Measurements from ENCODE around the gene YPEL5.

Gene YPEL5

GRCh38 chr2:30172627-30173026 is 25.8 kb downstream of the YPEL5 start:
- no peak for DNase-seq

DNA sequence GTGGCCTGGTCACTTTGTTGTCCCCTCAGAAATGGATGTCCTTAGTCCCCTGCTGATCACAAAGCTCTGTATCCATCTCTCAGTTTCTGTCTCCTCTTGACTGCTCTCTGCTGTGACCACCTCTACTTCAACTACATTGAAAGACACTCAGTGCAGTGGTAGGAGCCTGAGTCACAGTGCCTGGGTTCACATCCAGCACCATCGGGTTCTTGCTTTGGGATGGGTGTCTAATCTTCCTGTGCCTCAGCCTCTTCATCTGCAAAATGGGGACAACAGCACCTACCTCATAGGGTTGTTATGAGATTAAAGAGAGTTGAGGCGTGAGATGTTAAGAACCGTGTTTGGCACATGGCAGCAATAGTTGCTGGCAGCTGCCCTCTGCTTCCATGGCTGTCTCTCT is 30.6 kb downstream of the YPEL5 start:
- no peak for DNase-seq

GRCh38 chr2:30177956-30178355 is 31.1 kb downstream of the YPEL5 start:
- DNase-seq = no peak

DNA sequence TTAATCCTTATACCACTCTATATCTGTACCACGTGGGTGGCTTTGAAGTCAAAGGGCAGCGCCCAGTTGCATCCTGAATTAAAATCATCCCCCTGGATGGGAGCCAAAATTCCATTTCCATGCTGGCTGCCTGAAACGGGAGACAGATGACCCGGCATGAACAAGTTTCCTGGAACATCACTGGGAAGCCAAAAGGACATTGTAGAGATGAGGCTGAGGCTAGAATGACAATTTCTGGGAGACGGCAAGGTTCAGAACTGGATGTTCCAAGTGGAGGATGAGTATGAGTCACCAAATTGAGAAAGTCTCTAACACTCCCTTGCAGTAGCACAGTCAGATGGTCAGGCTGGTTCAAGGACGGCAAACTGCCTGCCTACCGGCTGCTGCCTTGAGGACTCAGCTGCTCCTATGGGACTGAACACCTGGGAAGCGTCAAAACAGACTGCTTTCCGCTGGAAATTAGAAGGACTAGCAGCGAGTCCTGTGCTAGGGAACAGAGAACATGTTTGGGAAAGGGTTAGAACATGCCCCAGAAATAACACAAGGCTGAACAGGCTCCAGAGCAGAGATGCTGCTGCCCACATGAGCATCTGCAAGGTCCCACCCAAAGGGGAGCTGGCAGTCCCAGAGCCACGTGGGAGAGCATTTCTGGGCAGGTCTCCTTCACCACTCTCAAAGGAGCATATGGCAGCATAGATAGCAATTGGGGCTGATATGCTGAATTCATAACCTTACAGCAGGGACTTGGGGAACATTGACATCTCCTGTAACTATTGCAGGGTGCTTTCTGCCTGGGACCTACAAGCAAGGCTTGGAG is 32.0 kb downstream of the YPEL5 start:
- no peak for DNase-seq

DNA sequence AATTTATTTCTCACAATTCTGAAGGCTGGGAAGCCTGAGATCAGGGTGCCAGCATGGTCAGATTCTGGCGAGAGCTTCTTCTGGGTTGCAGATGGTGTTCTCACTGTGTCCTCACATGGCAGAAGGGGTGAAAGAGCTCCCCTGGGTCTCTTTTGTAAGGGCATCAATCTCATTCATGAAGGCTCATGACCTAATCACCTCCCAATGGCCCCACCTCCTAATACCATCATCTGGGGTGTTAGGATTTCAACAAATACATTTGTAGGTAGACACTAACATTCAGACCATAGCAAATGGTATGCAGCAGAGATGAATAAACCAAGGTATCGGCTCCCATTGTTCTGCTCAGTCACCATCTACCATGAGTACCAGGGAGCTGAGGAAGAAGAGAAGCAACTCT is 32.7 kb downstream of the YPEL5 start:
- DNase-seq = no peak

DNA sequence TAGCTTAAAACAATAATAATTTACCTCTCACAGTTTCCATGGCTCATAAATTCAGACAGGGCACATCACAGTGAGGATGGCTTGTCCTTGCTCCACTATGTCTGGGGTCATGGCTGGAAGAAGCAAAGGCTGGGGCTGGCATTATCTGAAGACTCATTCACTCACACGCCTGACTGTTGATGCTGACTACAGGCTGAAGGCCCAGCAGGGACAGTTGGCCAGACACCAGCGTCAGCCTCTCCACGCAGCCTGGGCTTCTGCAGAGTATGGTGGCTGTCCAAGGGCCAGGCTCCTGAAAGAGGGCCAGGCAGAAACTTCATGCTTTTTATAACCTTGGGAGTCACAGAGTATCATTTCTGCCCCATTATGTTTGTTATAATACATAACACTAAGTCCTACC is 33.4 kb downstream of the YPEL5 start:
- no peak for DNase-seq

DNA sequence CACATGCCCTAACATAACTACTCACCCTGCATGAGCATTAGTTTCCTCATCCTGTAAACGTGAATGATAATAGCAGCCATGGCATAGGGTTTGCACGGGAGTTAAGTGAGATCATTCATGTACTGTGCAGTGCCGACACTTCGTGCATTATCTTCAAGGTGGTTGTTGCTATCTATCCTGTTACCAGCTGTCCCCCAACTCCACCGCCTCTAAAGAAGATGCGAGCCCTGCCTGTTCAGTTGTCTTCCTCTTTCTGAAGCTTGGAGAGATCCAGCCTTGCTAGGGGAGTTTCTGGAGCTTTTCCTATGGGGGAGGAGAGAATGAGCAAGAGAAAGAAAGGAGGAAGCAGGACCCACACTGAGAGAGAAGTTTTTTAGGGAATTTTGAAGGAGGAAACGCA is 34.4 kb downstream of the YPEL5 start:
- DNase-seq = no peak

- DNase-seq = no peak
Observed at GRCh38 chr2:30184035-30184434, 37.2 kb downstream of the YPEL5 start.

GRCh38 chr2:30185178-30185577 is 38.4 kb downstream of the YPEL5 start:
- no peak for DNase-seq

- no peak for DNase-seq
Observed at GRCh38 chr2:30188292-30188691, 41.5 kb downstream of the YPEL5 start.

DNA sequence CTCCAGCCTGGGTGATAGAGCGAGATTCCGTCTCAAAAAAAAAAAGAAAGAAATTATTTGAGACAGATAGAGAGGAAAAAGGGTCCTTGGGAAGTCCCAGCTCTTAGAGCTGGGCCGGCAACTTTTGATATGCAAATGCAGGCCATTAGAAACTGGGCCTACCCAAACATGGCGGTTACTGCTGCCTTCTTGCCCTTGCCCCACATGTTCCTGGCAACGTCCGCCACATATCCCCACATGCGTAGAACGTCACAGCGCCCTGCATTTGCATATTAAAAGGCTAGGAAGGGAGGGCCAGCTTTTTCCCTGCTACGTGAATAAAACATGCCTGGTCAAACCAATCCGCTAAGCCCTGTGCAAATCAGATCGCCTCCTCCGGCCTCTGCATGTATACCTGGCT is 43.8 kb downstream of the YPEL5 start:
- no peak for DNase-seq

- no peak for DNase-seq
Observed at GRCh38 chr2:30191107-30191506, 44.3 kb downstream of the YPEL5 start.

DNA sequence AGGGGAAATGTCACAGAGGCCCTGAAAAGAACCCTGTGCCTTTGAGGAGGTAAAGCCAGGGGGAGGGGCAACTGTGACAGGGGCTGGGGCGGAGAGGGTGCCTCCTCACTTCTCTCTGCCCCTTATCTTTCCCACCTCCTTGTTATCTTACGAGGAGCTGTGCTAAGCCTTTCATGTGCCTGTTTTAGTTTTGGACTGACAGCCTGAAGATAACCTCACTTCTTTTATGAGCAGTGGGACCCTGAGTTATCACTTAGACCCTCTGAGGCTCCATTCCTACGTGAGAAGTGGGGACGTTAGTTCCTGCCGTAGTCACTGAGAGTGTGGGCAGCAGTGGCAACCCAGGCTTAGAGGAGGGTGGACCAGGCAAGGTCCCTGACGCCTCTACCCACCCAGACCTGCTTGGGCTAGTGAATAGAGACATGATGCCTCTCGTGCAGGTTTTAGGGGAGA is 45.0 kb downstream of the YPEL5 start:
- no peak for DNase-seq

GRCh38 chr2:30192314-30192713 is 45.5 kb downstream of the YPEL5 start:
- no peak for DNase-seq

DNA sequence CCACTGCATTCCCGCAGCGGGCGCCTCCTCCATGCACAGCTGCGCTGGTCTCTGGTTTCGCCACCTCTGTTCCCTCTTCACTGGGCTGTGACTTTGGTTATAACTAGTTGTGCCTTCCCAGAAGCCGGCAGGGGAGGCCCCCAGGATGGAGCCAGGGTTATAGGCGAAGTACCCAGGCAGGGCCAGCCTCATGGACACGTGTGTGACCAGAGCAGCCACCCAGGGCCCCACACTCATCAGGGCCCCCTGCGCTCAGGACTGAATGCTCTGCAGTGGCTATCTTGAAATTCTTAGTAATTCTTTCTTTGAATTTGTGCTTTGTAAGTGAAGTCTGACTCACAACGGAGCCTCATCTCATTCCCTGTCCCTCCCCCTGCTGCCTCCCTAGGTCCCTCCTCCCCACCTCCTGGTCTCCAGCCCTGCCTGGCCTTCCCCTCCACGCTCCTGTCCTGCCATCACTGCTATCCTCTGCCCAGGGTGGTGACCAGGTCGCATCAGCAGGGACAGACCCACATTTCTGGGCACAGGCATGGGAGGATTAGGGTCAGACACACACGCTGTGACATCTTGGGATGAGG is 46.4 kb downstream of the YPEL5 start:
- DNase-seq = no peak

GRCh38 chr2:30194421-30194820 is 47.6 kb downstream of the YPEL5 start:
- DNase-seq = no peak

DNA sequence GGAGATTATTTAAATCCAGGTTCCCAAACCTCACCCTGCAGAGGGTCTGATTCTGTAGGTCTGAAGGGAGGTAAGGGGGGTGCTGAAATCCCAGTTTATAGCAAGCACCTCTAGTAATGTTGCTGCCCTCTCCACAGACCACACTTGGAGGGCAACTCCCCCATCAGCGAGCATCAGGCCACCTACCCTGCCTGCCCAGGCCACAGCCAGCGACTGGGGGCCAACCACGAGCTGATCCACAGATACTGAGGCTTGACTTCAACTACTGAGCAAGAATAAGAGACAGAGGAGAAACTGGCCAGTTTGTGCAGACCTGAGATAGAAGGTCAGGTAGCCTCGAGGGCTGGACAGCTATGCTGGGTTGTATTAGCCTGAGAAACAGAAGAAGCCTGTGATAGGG is 48.2 kb downstream of the YPEL5 start:
- no peak for DNase-seq

GRCh38 chr2:30197570-30198192 is 50.9 kb downstream of the YPEL5 start:
- DNase-seq = no peak

GRCh38 chr2:30201990-30202389 is 55.2 kb downstream of the YPEL5 start:
- DNase-seq = no peak

DNA sequence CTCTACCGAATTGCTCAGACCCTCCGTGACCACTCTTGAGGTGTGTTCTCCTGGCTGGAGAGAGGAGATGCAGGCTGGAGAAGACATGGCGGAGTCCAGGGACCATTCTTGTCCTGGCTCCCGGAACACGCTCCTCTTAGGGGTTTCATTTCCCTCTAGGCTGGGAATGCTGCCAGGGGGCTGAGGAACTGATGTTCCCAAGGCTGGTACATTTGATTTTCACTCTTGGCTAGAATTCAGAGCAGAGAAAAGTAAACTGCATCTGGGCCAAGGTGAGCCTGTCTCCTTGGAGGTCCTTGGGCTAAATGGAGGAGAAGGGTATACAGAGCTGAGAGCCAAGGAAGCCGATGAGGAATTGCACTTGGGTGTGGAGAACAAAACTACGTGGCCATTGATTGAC is 56.3 kb downstream of the YPEL5 start:
- DNase-seq = no peak

DNA sequence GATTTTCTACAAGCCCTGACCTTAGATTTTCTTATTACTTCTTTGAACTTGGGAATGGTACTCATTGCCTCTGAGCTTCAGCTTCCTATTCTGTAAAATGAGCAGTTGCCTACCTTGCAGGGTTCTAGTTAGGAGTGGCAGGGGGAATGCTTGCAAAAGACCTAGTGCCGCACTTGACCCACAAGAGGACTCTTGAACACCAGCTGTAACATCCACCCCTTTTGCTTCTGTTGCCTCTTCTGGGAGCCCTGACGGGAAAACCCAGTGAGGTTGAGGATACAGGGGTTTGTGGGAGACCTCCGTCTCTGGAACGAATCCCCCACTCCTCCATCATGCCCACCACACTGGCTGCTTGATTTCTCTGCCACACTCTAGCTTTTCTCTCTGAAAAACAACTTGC is 57.5 kb downstream of the YPEL5 start:
- no peak for DNase-seq

DNA sequence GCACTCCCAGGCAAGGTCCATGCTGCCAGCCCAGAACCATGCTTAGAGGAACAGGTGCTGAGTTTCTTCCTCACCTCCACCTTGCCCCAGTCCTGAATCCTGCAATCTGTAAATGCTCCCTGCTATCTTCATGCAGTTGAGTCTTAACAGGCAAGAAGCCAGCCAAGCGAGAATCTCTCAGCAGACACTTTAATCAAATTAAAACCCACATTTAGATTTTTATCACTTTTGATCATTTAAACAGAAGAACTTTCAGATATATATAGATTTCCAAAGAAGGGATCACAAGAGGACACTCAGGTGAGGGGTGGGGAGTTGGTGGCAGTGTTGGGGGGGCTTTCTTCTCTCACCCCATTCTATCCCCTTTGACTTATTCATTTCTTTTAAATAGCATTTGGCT is 58.6 kb downstream of the YPEL5 start:
- DNase-seq = no peak

- DNase-seq = no peak
Observed at GRCh38 chr2:30206461-30207430, 59.9 kb downstream of the YPEL5 start.
